ENCODE data around the gene APOH.
"Not testable (repeated sequence)": the region's sequence is repeated elsewhere in the genome, so short reads cannot be mapped to it uniquely, and the experiment has no call there.

The APOH gene

GRCh38 chr17:66228887-66229782 is at the start of gene APOH:
Gene APOH (minus strand): TSS chr17:66229415. CDS start chr17:66229379, 36 bp downstream.
- DNase-seq (ENCODE audit: low read depth): no peak

GRCh38 chr17:66277191-66277590 is 48.0 kb upstream of the APOH start:
- no peak for DNase-seq (ENCODE audit: low read depth)

- no peak for DNase-seq (ENCODE audit: low read depth)
Observed at GRCh38 chr17:66276328-66276937, 47.2 kb upstream of the APOH start.

GRCh38 chr17:66275651-66276050 is 46.4 kb upstream of the APOH start:
- DNase-seq (ENCODE audit: low read depth): no peak

- DNase-seq (ENCODE audit: low read depth): no peak
Observed at GRCh38 chr17:66273586-66273848, 44.3 kb upstream of the APOH start.

- DNase-seq (ENCODE audit: low read depth): no peak
Observed at GRCh38 chr17:66272811-66273585, 43.8 kb upstream of the APOH start.

GRCh38 chr17:66271512-66271911 is 42.3 kb upstream of the APOH start:
- no peak for DNase-seq (ENCODE audit: low read depth)

- no peak for DNase-seq (ENCODE audit: low read depth)
Observed at GRCh38 chr17:66270106-66270505, 40.9 kb upstream of the APOH start.

GRCh38 chr17:66268247-66268927 is 39.2 kb upstream of the APOH start:
- no peak for DNase-seq (ENCODE audit: low read depth)

GRCh38 chr17:66264696-66265095 is 35.5 kb upstream of the APOH start:
- no peak for DNase-seq (ENCODE audit: low read depth)

GRCh38 chr17:66262767-66263166 is 33.6 kb upstream of the APOH start:
- DNase-seq (ENCODE audit: low read depth): no peak

- no peak for DNase-seq (ENCODE audit: low read depth)
Observed at GRCh38 chr17:66260688-66261087, 31.5 kb upstream of the APOH start.

GRCh38 chr17:66260275-66260674 is 31.1 kb upstream of the APOH start:
- no peak for DNase-seq (ENCODE audit: low read depth)

- DNase-seq (ENCODE audit: low read depth): no peak
Observed at GRCh38 chr17:66255527-66255971, 26.3 kb upstream of the APOH start.

- DNase-seq (ENCODE audit: low read depth): no peak
Observed at GRCh38 chr17:66255112-66255511, 25.9 kb upstream of the APOH start.

GRCh38 chr17:66253458-66253857 is 24.2 kb upstream of the APOH start:
- not testable (repeated sequence) for DNase-seq (ENCODE audit: low read depth)

GRCh38 chr17:66250686-66251085 is 21.5 kb upstream of the APOH start:
- no peak for DNase-seq (ENCODE audit: low read depth)

- DNase-seq (ENCODE audit: low read depth): no peak
Observed at GRCh38 chr17:66248285-66248684, 19.1 kb upstream of the APOH start.

GRCh38 chr17:66241839-66242238 is 12.6 kb upstream of the APOH start:
- no peak for DNase-seq (ENCODE audit: low read depth)

- DNase-seq (ENCODE audit: low read depth): no peak
Observed at GRCh38 chr17:66240630-66241029, 11.4 kb upstream of the APOH start.

- no peak for DNase-seq (ENCODE audit: low read depth)
Observed at GRCh38 chr17:66240013-66240412, 10.8 kb upstream of the APOH start.

GRCh38 chr17:66235377-66235994 is 6.3 kb upstream of the APOH start:
- no peak for DNase-seq (ENCODE audit: low read depth)

Data from activated T-helper 9 cell treated with anti-CD3 and anti-CD28 coated beads, Interleukin-2, amount 50 U/mL, for 16 hours (primary cell).